Measurements from ENCODE around the gene ANXA2.
A peak's percentile ranks its signal among the peaks of the same experiment; 100 is the strongest.

Gene ANXA2

DNA sequence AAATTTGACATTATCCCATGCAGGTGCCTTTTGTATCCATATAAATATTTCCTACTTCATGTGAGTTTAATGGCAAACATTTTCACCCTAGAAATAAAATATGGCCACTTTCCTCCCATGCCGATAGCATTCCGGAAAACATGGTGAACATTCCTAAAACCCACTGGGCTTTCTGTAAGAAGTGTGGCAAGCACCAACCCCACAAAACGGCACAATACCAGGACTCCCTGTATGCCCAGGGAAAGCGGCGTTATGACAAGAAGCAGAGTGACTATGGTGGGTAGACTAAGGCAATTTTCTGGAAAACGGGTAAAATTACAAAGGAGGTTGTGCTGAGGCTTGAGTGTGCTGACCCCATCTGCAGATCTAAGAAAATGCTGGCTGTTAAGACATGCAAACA lies 7.6 kb downstream of the ANXA2 start:
- H3K36me3 ChIP-seq (ENCODE audit: control insufficient read depth in 2 of 2, insufficient read depth in 2 of 2, low read length in 2 of 2): peaks cover 14 to 17% of the 10 kb centered on the region in 2 donors
- no peaks in the 10 kb centered on the region for H3K9me3 ChIP-seq (ENCODE audit: control insufficient read depth in 2 of 2, low read length in 2 of 2)
- no peak overlapping the region for H3K9ac ChIP-seq (ENCODE audit: low read depth in 1 of 2, low read length in 2 of 2)
- peak overlapping the region in 1 of 2 donors; percentile 37 for H3K4me3 ChIP-seq (ENCODE audit: low read length in 2 of 2)
- no peaks in the 10 kb centered on the region for H3K27me3 ChIP-seq (ENCODE audit: control insufficient read depth in 2 of 2, insufficient read depth in 2 of 2, low read length in 2 of 2)
- peaks cover 56 to 65% of the 10 kb centered on the region in 2 donors for H3K4me1 ChIP-seq (ENCODE audit: control insufficient read depth in 2 of 2, insufficient read depth in 2 of 2, low read length in 2 of 2)
- peak overlapping the region in 1 of 2 donors; percentile 99 for H3K27ac ChIP-seq (ENCODE audit: low read depth in 2 of 2, low read length in 2 of 2)

DNA sequence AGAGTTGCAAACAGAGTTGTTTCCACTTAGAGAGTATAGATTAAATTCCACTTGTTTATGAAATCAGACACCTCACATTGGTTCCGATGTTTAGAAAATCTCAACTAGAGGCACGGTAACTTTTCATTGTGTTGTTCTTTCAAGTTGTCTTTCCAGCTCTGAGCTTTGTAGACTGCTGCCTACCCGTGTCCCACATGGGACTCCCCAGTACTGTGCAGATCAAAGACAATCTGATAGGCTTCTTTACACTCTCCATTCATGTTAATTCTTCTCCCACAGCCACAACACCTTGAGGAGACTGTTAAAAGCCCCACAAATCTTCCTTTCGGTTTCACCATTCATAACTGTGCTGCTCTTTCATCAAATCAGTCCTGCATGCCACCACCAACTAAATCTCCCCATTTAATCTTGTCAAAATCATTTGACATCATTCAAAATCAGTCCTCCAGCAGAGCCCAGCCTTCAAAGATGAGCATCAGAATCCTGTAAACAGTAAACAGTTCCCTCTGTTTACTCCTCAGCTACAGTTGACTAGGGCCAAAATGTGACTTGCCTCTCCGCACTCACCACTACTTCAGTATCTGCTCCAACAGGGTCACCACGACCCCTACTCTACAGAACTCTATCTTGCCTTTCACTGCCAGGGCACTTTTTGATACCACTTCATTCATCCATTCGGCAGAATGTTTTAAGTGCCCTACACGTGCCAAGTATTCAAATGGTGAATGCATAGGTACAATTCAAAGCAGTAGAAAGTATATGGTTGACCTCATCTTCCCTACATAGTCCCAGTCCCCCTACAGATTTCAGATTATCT lies 8.3 kb downstream of the ANXA2 start:
- no peak overlapping the region for H3K27ac ChIP-seq (ENCODE audit: low read depth in 2 of 2, low read length in 2 of 2)
- no peaks in the 10 kb centered on the region for H3K27me3 ChIP-seq (ENCODE audit: control insufficient read depth in 2 of 2, insufficient read depth in 2 of 2, low read length in 2 of 2)
- H3K9ac ChIP-seq (ENCODE audit: low read depth in 1 of 2, low read length in 2 of 2): no peak overlapping the region
- no peak overlapping the region for H3K4me3 ChIP-seq (ENCODE audit: low read length in 2 of 2)
- peaks cover 48 to 57% of the 10 kb centered on the region in 2 donors for H3K4me1 ChIP-seq (ENCODE audit: control insufficient read depth in 2 of 2, insufficient read depth in 2 of 2, low read length in 2 of 2)
- H3K36me3 ChIP-seq (ENCODE audit: control insufficient read depth in 2 of 2, insufficient read depth in 2 of 2, low read length in 2 of 2): peaks cover 17 to 21% of the 10 kb centered on the region in 2 donors
- H3K9me3 ChIP-seq (ENCODE audit: control insufficient read depth in 2 of 2, low read length in 2 of 2): no peaks in the 10 kb centered on the region

GRCh38 chr15:60387321-60387720 lies 10.5 kb downstream of the ANXA2 start:
- Histone ChIP-seq H3K4me1 (ENCODE audit: control insufficient read depth in 2 of 2, insufficient read depth in 2 of 2, low read length in 2 of 2) (peaks cover 28 to 36% of the 10 kb centered on the region in 2 donors), H3K9me3 (ENCODE audit: control insufficient read depth in 2 of 2, low read length in 2 of 2) (no peaks in the 10 kb centered on the region), H3K9ac (ENCODE audit: low read depth in 1 of 2, low read length in 2 of 2) (no peak overlapping the region), H3K4me3 (ENCODE audit: low read length in 2 of 2) (no peak overlapping the region), H3K36me3 (ENCODE audit: control insufficient read depth in 2 of 2, insufficient read depth in 2 of 2, low read length in 2 of 2) (peaks cover 35 to 42% of the 10 kb centered on the region in 2 donors), H3K27me3 (ENCODE audit: control insufficient read depth in 2 of 2, insufficient read depth in 2 of 2, low read length in 2 of 2) (no peaks in the 10 kb centered on the region), H3K27ac (ENCODE audit: low read depth in 2 of 2, low read length in 2 of 2) (no peak overlapping the region)

DNA sequence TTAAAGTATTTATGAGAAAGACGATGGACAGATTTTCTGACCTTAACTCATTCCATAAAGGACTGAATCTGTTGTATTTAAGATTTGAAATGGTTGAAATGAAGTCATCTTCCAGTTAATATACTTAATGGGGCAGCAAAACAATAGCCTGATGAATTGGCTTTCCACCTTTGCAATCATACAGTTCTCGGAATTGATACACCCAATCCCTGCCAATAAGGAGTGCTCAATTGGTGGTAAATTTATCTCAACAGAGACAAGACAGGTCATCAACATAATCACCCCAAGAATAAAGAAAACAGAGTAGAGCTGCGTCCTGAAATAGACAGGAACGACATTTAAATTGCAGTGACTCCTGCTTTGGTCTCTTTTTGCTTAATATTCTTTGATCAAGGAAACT lies 11.2 kb downstream of the ANXA2 start:
- H3K4me3 ChIP-seq (ENCODE audit: low read length in 2 of 2): no peak overlapping the region
- no peak overlapping the region for H3K27ac ChIP-seq (ENCODE audit: low read depth in 2 of 2, low read length in 2 of 2)
- no peaks in the 10 kb centered on the region for H3K9me3 ChIP-seq (ENCODE audit: control insufficient read depth in 2 of 2, low read length in 2 of 2)
- H3K4me1 ChIP-seq (ENCODE audit: control insufficient read depth in 2 of 2, insufficient read depth in 2 of 2, low read length in 2 of 2): peaks cover 21 to 29% of the 10 kb centered on the region in 2 donors
- no peaks in the 10 kb centered on the region for H3K27me3 ChIP-seq (ENCODE audit: control insufficient read depth in 2 of 2, insufficient read depth in 2 of 2, low read length in 2 of 2)
- peaks cover 40 to 46% of the 10 kb centered on the region in 2 donors for H3K36me3 ChIP-seq (ENCODE audit: control insufficient read depth in 2 of 2, insufficient read depth in 2 of 2, low read length in 2 of 2)
- H3K9ac ChIP-seq (ENCODE audit: low read depth in 1 of 2, low read length in 2 of 2): no peak overlapping the region

GRCh38 chr15:60385620-60386552 lies 11.9 kb downstream of the ANXA2 start:
- Histone ChIP-seq H3K9ac (ENCODE audit: low read depth in 1 of 2, low read length in 2 of 2) (no peak overlapping the region), H3K4me3 (ENCODE audit: low read length in 2 of 2) (no peak overlapping the region), H3K27me3 (ENCODE audit: control insufficient read depth in 2 of 2, insufficient read depth in 2 of 2, low read length in 2 of 2) (no peaks in the 10 kb centered on the region), H3K36me3 (ENCODE audit: control insufficient read depth in 2 of 2, insufficient read depth in 2 of 2, low read length in 2 of 2) (peaks cover 43 to 48% of the 10 kb centered on the region in 2 donors), H3K27ac (ENCODE audit: low read depth in 2 of 2, low read length in 2 of 2) (no peak overlapping the region), H3K4me1 (ENCODE audit: control insufficient read depth in 2 of 2, insufficient read depth in 2 of 2, low read length in 2 of 2) (peaks cover 14 to 21% of the 10 kb centered on the region in 2 donors), H3K9me3 (ENCODE audit: control insufficient read depth in 2 of 2, low read length in 2 of 2) (no peaks in the 10 kb centered on the region)

GRCh38 chr15:60384526-60385126 lies 13.2 kb downstream of the ANXA2 start:
- Histone ChIP-seq H3K9ac (ENCODE audit: low read depth in 1 of 2, low read length in 2 of 2) (no peak overlapping the region), H3K27ac (ENCODE audit: low read depth in 2 of 2, low read length in 2 of 2) (no peak overlapping the region), H3K36me3 (ENCODE audit: control insufficient read depth in 2 of 2, insufficient read depth in 2 of 2, low read length in 2 of 2) (peaks cover 48 to 49% of the 10 kb centered on the region in 2 donors), H3K4me3 (ENCODE audit: low read length in 2 of 2) (no peak overlapping the region), H3K4me1 (ENCODE audit: control insufficient read depth in 2 of 2, insufficient read depth in 2 of 2, low read length in 2 of 2) (peaks cover 14% of the 10 kb centered on the region in 2 donors), H3K27me3 (ENCODE audit: control insufficient read depth in 2 of 2, insufficient read depth in 2 of 2, low read length in 2 of 2) (no peaks in the 10 kb centered on the region), H3K9me3 (ENCODE audit: control insufficient read depth in 2 of 2, low read length in 2 of 2) (no peaks in the 10 kb centered on the region)

DNA sequence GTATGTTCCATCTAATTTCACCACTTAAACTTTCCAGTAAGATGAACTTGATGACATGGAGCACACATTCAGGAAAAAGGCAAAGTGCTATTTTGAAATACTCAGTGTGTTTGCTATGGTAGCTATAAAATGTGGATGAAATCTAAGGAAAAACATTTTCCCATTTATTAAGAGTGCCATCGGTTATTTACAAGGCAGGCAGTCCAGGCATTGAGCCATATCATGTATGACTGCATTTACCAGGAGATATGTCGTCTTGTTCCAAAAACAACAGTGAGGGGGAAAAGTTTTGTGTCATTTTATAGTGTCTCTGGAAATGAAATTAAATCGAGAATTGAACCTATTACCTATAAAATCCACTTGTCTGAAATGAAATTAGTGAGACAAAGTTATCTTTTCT lies 13.7 kb downstream of the ANXA2 start:
- H3K27ac ChIP-seq (ENCODE audit: low read depth in 2 of 2, low read length in 2 of 2): no peak overlapping the region
- peaks cover 8 to 11% of the 10 kb centered on the region in 2 donors for H3K4me1 ChIP-seq (ENCODE audit: control insufficient read depth in 2 of 2, insufficient read depth in 2 of 2, low read length in 2 of 2)
- no peak overlapping the region for H3K4me3 ChIP-seq (ENCODE audit: low read length in 2 of 2)
- H3K27me3 ChIP-seq (ENCODE audit: control insufficient read depth in 2 of 2, insufficient read depth in 2 of 2, low read length in 2 of 2): no peaks in the 10 kb centered on the region
- no peaks in the 10 kb centered on the region for H3K9me3 ChIP-seq (ENCODE audit: control insufficient read depth in 2 of 2, low read length in 2 of 2)
- no peak overlapping the region for H3K9ac ChIP-seq (ENCODE audit: low read depth in 1 of 2, low read length in 2 of 2)
- H3K36me3 ChIP-seq (ENCODE audit: control insufficient read depth in 2 of 2, insufficient read depth in 2 of 2, low read length in 2 of 2): peaks cover 49 to 54% of the 10 kb centered on the region in 2 donors

- H3K4me1 ChIP-seq (ENCODE audit: control insufficient read depth in 2 of 2, insufficient read depth in 2 of 2, low read length in 2 of 2): peaks cover 5 to 11% of the 10 kb centered on the region in 2 donors
- no peak overlapping the region for H3K27ac ChIP-seq (ENCODE audit: low read depth in 2 of 2, low read length in 2 of 2)
- no peak overlapping the region for H3K9ac ChIP-seq (ENCODE audit: low read depth in 1 of 2, low read length in 2 of 2)
- H3K9me3 ChIP-seq (ENCODE audit: control insufficient read depth in 2 of 2, low read length in 2 of 2): no peaks in the 10 kb centered on the region
- peaks cover 54 to 55% of the 10 kb centered on the region in 2 donors for H3K36me3 ChIP-seq (ENCODE audit: control insufficient read depth in 2 of 2, insufficient read depth in 2 of 2, low read length in 2 of 2)
- no peaks in the 10 kb centered on the region for H3K27me3 ChIP-seq (ENCODE audit: control insufficient read depth in 2 of 2, insufficient read depth in 2 of 2, low read length in 2 of 2)
- no peak overlapping the region for H3K4me3 ChIP-seq (ENCODE audit: low read length in 2 of 2)
Measured at GRCh38 chr15:60382773-60383674, 14.8 kb downstream of the ANXA2 start.

DNA sequence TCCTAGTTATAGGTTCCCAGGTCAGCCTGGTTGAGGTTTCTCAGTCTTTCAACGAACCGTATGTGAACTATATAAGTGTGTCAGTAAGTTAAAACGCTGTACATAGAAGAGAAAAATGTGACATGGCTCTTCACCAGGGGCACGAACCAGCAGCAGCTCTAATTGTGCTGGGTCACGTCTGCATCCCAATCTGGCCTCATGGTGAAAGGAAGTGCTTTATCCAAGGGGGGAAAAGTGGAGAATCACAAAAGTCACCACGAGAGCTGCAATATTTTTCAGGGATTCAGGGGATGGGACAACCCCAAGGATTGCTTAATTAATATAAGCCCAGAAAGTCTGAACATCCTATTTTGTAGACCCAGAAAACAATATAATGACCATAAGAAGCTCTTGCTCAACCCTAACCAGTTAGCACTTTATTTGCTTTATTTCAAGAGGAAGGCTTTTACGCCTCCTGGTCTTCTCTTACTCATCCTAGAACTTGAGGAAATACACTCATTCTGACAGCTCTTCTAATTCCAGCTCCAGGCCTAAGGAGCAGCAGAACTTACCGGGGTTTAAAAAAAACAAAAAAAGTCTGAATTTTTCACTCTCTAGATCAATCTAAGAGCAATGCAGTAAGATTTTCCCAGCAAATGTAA lies 16.5 kb downstream of the ANXA2 start:
- Histone ChIP-seq H3K27me3 (ENCODE audit: control insufficient read depth in 2 of 2, insufficient read depth in 2 of 2, low read length in 2 of 2) (no peaks in the 10 kb centered on the region), H3K36me3 (ENCODE audit: control insufficient read depth in 2 of 2, insufficient read depth in 2 of 2, low read length in 2 of 2) (peaks cover 65 to 67% of the 10 kb centered on the region in 2 donors), H3K4me3 (ENCODE audit: low read length in 2 of 2) (no peak overlapping the region), H3K4me1 (ENCODE audit: control insufficient read depth in 2 of 2, insufficient read depth in 2 of 2, low read length in 2 of 2) (peaks cover 5 to 11% of the 10 kb centered on the region in 2 donors), H3K9me3 (ENCODE audit: control insufficient read depth in 2 of 2, low read length in 2 of 2) (no peaks in the 10 kb centered on the region), H3K27ac (ENCODE audit: low read depth in 2 of 2, low read length in 2 of 2) (no peak overlapping the region), H3K9ac (ENCODE audit: low read depth in 1 of 2, low read length in 2 of 2) (no peak overlapping the region)

Measured in mucosa of rectum (tissue), 2 donors.